ENCODE measurements around the gene SIGLEC9.

DNA sequence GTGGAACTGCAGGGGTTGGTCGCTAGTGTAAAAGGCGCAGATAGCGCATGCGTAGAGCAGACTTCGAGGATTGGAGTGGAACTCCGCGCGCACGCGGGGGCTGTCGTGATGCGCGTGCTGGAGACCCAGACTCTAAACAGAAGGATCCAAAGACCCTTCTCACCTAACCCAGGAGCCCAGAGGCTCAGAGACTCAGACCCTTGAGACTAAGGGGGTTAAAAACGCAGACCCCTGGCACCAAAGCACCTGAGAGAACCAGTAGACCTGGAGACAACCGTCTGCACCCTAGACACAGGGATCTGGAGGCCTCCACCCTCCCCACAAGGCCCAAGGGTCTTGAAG is 15.9 kb upstream of the SIGLEC9 start:
- TF ChIP-seq, protein P1, sequence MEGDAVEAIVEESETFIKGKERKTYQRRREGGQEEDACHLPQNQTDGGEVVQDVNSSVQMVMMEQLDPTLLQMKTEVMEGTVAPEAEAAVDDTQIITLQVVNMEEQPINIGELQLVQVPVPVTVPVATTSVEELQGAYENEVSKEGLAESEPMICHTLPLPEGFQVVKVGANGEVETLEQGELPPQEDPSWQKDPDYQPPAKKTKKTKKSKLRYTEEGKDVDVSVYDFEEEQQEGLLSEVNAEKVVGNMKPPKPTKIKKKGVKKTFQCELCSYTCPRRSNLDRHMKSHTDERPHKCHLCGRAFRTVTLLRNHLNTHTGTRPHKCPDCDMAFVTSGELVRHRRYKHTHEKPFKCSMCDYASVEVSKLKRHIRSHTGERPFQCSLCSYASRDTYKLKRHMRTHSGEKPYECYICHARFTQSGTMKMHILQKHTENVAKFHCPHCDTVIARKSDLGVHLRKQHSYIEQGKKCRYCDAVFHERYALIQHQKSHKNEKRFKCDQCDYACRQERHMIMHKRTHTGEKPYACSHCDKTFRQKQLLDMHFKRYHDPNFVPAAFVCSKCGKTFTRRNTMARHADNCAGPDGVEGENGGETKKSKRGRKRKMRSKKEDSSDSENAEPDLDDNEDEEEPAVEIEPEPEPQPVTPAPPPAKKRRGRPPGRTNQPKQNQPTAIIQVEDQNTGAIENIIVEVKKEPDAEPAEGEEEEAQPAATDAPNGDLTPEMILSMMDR (conservative IDR thresholded peaks at IDR 0.05) = no peak
- no peak for TF ChIP-seq ZFX (IDR thresholded peaks at IDR 0.05)

All from C4-2B (cell line).